Ascending aorta (tissue), 2 donors: ENCODE measurements around the gene DLG1. TPM values are rescaled to one million over a fixed set of nuclear protein-coding genes. Genes with fewer than 3 reads are reported as not detected.

Source experiments
- DNase-seq, 2 donors: peaks; one replicate each; pipeline ENCODE4 v3.0.0-alpha.2; 2019; ENCODE audit warnings: low spot score in 2 of 2
- H3K27ac ChIP-seq, 2 donors: fragments of 200-600 bp; sonication (generic); one replicate each; pipeline ENCODE4 v1.5.1; 2016 to 2017; ENCODE audit warnings: mild to moderate bottlenecking in 1 of 2
- H3K27me3 ChIP-seq: fragments of 200-600 bp; sonication (generic); one replicate; pipeline ENCODE4 v1.5.1; 2017
- H3K36me3 ChIP-seq, 2 donors: fragments of 200-600 bp; sonication (generic); one replicate each; pipeline ENCODE4 v1.5.1; 2016
- H3K4me1 ChIP-seq, 2 donors: fragments of 200-600 bp; sonication (generic); one replicate each; pipeline ENCODE4 v1.5.1; 2016 to 2017; ENCODE audit warnings: mild to moderate bottlenecking in 1 of 2
- H3K4me3 ChIP-seq, 2 donors: fragments of 200-600 bp; sonication (generic); one replicate each; pipeline ENCODE4 v1.5.1; 2016 to 2017; ENCODE audit warnings: mild to moderate bottlenecking in 1 of 2
- H3K9me3 ChIP-seq, 2 donors: fragments of 200-600 bp; sonication (generic); one replicate each; pipeline ENCODE4 v1.5.1; 2016
- CTCF ChIP-seq, 3 experiments: fragments of 200-600 bp in 2 of 3; fragments of 450-650 bp in 1 of 3; sonication (generic) in 2 of 3; IDR thresholded peaks; one replicate each; pipeline ENCODE4 v1.5.1; 2016 to 2019; ENCODE audit warnings: antibody characterized with exemption in 3 of 3, mild to moderate bottlenecking in 1 of 3, moderate library complexity in 1 of 3
- intact Hi-C: fragments of 100-400 bp; cut with DNase I; formaldehyde crosslinking; loops from one replicate; pipeline ENCODE4 v1.15.1; 2023
- total RNA-seq: library from RNA; depleted of rRNA; stranded (reverse); fragments of >200 nt; gene quantifications from one replicate; pipeline ENCODE4 v1.1.0, GENCODE V29; 2016

Gene DLG1
- total RNA-seq, 1 donor from 2014 or later = 31.0 TPM

- DNase-seq = peak in 1 of 2 donors; percentile 57
- intact Hi-C loops = no loop called here
- TF ChIP-seq CTCF (IDR thresholded peaks at IDR 0.05) = no peak
Observed at GRCh38 chr3:197022405-197023231, 275.8 kb downstream of the DLG1 start.

GRCh38 chr3:197021729-197022404 is 276.5 kb downstream of the DLG1 start:
- Histone ChIP-seq H3K27me3 (no peaks in the 10 kb centered on the region), H3K4me1 (no peaks in the 10 kb centered on the region), H3K4me3 (no peak overlapping the region), H3K9me3 (no peaks in the 10 kb centered on the region), H3K27ac (no peak overlapping the region), H3K36me3 (no peaks in the 10 kb centered on the region)
- TF ChIP-seq CTCF (IDR thresholded peaks at IDR 0.05) = no peak
- intact Hi-C loops = no loop called here
- DNase-seq = peak in 1 of 2 donors; percentile 34

More at GRCh38 chr3:197022405-197023231, 275.8 kb downstream of the DLG1 start:
- no peaks in the 10 kb centered on the region for H3K27me3 ChIP-seq
- H3K9me3 ChIP-seq = no peaks in the 10 kb centered on the region
- no peaks in the 10 kb centered on the region for H3K4me1 ChIP-seq
- H3K36me3 ChIP-seq = no peaks in the 10 kb centered on the region
- H3K27ac ChIP-seq = no peak overlapping the region
- no peak overlapping the region for H3K4me3 ChIP-seq

DNA sequence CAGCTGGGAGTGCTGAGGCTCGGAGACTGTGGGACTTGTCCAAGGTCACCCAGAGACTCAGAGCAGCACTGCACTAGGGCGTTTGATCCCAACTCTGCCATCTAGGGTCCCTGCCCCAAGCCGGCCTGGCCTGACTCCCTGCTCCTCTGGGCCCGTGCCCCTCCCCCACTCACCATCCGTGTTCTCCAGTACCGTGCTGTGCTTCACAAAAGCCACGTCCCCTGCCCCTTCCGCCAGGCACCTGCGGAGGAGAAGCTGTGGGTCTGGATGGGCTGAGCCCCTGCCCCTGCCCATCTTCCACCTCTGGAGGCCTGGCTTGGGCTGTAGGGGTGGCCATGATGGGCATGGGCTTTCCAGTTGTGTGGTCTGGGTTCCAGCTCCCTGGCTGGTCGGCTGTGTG is 277.2 kb downstream of the DLG1 start:
- Histone ChIP-seq H3K36me3 (no peaks in the 10 kb centered on the region), H3K9me3 (no peaks in the 10 kb centered on the region), H3K4me1 (no peaks in the 10 kb centered on the region), H3K27ac (no peak overlapping the region), H3K27me3 (no peaks in the 10 kb centered on the region), H3K4me3 (no peak overlapping the region)
- peak in 1 of 2 donors; percentile 58 for DNase-seq
- intact Hi-C loops = no loop called here
- TF ChIP-seq CTCF (IDR thresholded peaks at IDR 0.05) = no peak

DNA sequence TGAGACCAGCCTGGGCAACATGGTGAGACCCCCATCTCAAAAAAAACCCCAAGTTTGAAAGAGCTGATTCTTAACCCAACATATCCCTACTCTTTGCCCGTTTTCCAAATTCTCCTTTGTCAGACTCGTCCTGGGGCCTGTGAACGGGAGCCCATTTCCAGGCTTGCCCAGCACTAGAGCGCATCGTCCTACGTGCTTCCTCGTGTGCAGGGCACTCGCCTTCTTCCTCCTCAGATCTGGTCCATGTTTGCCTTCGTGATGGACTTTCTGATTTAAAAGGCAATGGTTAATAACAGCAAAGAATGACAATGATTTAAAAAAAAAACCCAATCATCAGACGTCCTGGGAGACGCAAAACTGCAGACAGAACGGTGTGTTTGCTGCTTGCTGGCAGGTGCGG is 278.9 kb downstream of the DLG1 start:
- H3K27ac ChIP-seq = no peak overlapping the region
- intact Hi-C loops = no loop called here
- no peaks in the 10 kb centered on the region for H3K9me3 ChIP-seq
- H3K36me3 ChIP-seq = no peaks in the 10 kb centered on the region
- H3K4me3 ChIP-seq = no peak overlapping the region
- H3K27me3 ChIP-seq = no peaks in the 10 kb centered on the region
- TF ChIP-seq CTCF (IDR thresholded peaks at IDR 0.05) = no peak
- no peaks in the 10 kb centered on the region for H3K4me1 ChIP-seq
- DNase-seq = peak in 1 of 2 donors; percentile 7

- Histone ChIP-seq H3K27ac (no peak overlapping the region), H3K4me3 (no peak overlapping the region), H3K4me1 (no peaks in the 10 kb centered on the region), H3K27me3 (no peaks in the 10 kb centered on the region), H3K9me3 (no peaks in the 10 kb centered on the region), H3K36me3 (no peaks in the 10 kb centered on the region)
- DNase-seq = no peak
- intact Hi-C loops = no loop called here
- TF ChIP-seq CTCF (IDR thresholded peaks at IDR 0.05) = no peak
Observed at GRCh38 chr3:197019021-197019420, 279.4 kb downstream of the DLG1 start.
